Measurements from ENCODE around the gene RAD50.

RAD50 gene

DNA sequence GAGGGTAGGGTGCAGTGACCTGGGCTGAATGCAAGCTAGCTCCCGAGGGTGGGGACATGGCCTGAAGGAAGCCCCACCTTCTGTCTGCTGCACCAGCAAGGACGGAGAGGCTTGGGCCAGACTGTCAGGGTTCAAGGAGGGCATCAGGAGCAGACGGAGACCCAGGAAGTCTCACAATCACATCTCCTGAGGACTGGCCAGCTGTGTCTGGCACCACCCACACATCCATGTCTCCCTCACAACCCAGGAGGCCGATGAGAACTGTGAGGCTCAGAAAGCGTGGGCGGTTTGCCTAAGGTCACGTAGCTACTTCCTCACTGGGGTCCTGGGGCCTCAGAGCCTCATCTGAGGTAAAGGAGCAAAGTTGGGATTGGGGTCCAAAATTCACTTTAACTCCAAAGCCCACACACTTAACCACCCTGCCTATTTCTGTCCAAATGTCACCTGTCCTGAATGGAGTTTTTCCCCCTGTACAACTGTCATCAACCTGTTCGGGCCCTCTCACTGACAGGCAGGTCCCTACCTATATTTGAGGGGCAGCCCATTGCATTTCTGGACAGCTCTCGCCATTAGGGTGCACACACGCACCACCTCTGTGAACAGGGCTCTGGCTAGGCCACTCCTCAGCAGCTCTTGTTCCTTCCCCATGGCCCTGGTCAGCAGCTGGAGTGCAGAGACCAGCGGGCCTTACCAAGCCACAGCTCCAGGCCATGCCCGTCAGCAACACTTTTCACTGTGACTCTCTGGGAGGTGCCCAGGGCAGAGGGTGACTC lies 104.6 kb downstream of the RAD50 start:
- no peak for DNase-seq (ENCODE audit: low read depth in 2 of 2)

DNA sequence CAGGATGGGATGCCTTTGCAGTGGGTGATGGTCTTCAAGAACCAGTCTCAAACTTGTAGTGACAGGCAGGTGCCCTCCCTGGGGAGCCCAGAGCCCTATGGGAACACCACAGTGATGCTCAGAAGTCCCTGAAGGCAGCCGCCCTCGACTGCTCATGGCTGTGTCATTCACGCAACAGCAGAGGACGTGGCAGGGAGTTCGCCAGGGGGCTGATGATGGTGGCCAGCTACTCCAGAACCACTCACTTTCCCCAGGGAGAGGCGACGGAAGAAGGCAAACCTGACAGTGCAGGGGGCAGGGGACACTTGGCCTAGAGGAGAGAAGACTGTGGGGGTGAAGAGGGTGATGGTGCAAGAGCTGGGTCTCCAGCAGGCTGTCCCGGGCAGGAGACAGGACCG lies 105.2 kb downstream of the RAD50 start:
- no peak for DNase-seq (ENCODE audit: low read depth in 2 of 2)

DNA sequence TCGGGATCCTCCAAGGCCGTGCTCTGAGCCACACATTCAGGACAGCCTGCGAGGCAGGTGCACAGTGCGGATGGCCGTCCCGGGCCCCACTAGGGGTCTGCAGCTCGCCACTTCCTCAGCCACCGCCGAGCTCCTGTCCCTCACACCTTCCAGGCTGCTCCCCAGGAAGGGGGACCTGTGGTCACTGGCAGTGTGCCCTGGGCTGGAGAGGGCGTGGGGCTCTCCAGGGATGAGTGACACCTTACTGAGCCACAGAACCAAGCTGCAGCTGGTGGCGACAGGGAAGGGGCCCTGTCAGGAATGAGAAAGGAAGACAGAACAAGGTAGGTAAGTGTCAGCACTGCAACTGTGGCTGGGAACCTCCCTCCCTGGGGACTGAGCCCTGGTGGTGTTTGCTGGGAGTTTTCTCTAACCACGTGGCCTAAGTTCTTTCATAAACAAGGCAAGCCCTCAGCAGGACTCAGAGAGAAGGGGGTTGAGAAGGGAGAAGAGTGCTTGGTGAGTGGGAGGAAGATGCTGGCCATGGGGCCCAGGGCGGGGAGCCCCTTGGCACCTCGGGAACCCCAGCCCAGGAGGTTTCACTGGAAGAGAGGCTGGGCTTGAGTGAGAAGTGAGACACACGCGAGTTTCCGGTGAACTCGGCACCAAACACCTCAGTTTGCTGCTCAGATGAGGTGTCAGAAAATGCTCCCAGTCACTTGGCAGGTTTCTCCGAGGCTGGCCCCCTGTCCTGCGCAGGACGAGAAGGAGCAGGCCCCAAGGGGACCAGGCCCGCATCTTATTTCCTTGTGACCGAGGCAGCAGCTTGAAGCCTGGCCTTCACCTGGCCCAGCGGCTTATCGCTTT lies 106.4 kb downstream of the RAD50 start:
- peak in 1 of 2 experiments; percentile 35 for DNase-seq (ENCODE audit: low read depth in 2 of 2)

DNA sequence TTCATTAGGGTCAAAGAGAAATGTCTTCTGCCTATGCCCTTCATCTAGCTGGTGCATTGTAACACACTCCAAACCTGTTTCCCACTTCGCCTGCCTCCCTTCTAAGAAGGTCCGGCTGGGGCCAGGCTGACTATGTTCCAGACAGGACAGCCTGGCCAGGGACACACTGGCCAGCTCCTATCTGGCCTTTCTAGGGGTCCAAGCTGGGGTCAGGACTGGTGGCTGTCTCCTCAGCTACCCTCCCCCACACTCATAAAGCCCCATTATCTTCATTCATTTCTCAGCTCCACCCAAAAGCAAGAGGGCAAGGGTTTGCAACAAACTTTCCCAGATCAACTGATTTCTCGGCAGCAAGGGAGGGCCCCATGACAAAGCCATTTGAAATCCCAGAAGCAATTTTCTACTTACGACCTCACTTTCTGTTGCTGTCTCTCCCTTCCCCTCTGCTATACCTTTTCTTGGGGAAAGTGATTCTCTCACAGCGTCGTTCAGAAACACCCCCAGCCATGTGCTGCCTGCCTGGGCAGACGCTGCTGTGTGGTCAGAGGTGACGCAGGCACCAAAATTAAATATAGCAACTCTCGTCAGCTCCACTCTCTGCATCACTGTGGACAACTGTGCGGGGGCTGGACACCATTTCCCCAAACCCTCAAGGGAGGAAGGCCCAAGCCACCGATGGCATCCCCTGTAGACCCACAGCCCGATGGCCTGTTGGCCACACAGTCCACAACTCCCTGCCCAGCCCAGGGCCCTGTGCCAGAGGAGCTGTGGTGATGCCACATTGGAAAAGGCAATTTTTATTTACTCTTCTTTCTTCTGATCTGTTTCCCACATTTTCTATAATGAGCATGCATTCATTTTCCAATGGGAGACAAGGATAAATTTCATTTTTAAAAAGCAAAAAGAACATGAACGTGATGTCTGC lies 107.3 kb downstream of the RAD50 start:
- DNase-seq (ENCODE audit: low read depth in 2 of 2): no peak

DNA sequence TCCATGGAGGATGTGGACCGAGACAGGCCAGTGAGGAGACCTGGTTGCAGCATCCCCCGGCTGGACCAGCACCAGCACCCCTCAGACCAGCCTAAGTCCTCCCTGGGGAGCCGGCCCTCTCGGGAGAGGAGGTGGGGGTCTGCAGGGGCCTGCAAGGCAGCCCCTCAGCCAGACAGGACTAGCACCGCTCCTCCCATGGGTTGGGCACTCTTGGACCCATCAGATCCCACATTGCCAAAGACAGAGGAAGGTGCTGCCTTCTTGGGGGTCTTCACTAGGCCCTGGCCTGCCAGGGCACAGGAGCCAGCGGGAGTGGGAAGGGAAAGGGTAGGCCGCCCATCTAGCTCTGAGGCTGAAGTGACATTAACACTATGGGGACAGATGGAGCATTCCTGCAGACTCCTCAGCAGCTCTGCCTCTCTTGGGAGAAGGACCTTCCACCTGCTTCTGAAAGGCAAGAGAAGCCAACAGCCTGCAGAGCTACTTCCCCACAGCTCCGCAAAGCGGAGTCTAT lies 108.0 kb downstream of the RAD50 start:
- no peak for DNase-seq (ENCODE audit: low read depth in 2 of 2)

DNA sequence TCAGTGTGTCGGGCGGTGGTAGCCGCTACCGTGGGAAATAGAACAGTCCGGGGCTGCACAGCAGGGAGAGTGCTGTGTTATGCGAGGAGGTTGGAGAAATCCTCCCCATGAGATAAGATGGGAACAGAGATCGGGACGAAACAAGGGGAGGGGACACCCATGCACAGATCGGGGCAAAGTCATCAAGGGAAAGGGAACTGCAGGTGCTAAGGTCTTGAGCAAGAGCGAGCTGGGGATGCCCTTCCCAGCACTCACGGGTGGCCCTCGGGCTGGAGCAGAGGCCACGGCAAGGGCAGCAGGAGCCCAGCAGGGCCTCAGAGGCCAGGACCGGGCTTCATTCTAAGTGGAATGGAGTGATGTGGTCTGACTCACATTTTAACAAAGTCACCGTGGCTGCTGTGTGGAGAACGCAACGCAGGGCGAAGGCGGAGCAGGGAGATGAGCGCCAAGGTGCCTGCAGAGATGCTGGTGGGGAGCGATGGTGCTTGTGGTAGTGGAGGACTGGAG lies 108.8 kb downstream of the RAD50 start:
- no peak for DNase-seq (ENCODE audit: low read depth in 2 of 2)

DNA sequence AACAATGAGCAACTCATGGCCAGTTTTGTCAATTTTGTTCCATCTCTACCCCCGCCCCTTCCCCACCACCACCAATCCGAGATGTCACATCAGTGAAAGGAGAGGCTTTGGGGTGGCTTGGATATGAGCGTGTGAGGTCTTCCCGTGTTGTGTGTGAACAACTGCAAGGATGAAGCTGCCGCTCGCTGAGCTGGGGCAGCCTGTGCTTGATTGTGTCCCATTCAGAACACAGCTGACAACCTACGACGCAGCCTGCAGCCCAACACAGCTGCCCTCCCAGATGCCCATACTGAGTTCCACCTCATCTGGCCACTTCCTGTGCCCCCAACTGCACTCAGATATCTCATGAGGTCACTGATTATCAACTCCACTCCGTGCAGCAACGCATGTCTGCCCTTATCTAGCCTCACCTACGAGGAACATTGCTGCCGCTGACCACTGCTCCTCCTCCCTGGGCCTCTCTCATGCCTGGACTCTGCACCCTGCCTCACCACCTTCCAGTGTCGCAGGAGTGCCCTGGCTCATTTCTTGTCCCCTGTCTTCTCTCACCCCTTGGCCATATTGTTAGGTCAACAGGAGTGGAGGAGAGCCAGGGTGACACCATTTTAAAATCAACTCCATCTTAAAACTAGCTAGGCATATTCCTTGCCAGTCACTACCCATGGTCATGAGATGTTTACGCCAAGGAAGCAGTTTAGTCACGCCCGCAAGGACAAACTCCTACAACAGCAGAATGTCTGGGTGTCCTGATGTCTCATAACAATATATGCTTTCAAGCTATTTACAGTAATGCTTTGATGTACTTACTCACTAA lies 109.7 kb downstream of the RAD50 start:
- no peak for DNase-seq (ENCODE audit: low read depth in 2 of 2)

DNA sequence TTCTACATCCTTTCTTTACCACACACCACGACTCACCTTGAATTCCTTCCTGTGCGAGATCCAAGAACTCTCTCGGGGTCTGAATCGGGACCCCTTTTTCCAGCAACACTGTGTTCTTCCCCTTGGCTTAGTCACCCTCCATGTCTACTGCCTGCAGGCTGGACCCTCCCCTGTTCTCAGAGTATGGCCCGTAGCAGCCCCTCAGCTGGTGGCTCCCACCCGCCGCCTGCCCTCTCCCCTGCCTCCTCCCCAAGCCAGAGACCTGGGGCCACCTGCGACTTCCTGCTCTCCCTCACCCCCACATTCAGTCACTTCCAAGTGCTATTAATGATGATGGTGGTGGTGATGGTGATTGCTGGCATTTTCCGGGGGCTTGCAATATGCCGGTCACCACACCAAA lies 110.5 kb downstream of the RAD50 start:
- no peak for DNase-seq (ENCODE audit: low read depth in 2 of 2)

DNA sequence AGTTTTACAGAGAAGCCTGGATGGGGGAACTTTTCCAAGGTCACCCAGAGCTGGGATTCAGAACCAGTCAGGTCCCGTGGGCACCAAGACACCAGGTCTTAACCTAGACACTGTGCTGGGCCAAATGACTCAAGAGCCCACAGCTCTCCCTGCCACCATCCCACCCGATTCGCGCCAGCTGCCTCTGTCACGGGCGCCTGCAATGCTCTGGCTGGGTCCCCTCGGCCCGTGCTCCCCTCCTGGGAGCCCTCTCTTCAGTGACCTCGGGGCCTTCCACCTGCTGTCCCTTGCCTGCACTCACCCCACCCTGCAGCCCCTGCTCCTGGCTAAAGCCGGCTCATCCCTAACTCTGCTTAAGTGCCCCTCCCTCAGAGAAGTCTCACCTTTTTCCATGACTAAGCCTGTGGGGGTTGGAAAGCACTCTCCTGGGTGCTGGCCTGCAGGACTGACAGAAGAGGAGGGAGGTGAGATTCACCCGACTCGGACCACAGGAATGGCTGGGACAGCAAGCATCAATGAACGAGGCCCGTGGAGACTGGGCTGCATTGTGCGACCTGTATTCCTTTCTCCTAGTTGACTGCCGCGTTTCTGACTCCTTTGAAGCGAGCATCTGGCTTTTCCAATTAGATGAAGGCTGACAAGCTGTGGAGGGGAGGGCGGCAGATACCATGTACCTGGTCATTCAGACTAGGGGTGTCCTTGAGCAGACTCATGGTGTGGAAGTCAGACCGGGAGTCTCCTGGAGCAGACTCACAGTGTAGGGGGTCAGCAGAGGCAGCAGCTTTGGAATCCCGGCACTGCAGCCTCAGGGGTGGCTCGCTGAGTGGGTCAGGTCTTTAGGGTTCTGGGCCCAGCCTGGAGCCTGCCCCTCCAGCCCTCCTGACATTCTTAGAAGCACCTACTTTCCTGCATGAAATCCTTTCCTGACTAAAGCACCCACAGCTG lies 111.3 kb downstream of the RAD50 start:
- no peak for DNase-seq (ENCODE audit: low read depth in 2 of 2)

DNA sequence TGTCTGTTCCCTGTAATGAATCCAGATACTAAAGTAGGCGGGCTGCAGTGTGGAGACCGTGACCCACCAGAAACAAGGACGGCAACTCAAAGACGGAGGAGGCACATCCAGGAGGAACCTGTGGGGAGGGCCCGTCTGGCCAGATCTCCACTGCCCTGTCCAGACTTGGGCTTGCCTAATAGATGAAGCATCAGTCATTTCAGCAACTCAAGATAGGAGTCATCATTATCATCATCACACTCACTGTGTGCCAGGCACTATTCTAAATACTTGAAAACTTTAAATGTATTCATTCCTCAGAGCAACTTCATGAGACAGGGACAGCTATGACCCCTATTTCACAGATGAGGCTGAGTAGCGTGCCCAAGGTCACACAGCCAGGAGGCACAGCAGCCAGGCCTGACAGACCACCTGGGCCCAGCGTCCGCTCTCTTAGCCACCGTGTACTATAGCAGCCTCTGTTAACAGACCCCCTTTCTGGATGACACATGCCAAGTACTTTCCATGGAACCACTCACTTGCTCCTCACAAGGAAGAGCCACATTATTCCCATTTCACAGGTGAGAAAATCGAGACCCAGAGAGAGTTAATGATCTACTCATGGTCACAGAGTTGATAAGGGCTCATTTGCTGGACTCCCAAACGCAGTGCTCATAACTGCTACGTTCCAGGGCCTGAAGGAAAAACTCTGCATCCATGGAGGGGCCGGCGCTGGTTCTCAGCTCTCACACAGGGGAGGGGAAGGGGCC lies 112.1 kb downstream of the RAD50 start:
- DNase-seq (ENCODE audit: low read depth in 2 of 2): no peak

DNA sequence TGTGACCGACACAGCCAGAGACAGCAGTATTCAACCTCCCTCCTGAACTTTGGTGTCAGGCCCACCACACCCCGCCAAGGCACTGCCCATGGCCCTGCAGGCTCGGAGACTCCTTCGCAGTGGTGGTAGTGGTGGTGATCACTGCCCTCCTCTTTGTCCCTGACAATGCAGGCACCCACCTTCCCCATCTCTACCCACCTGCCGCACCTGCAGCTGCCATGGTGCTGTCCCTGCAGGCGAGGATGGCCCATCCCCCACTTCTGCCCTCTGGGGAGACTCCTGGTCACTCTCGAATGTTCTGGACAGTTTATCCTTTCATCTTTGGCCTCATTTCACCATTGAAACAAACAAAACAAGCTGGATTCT lies 112.7 kb downstream of the RAD50 start:
- DNase-seq (ENCODE audit: low read depth in 2 of 2): no peak

DNA sequence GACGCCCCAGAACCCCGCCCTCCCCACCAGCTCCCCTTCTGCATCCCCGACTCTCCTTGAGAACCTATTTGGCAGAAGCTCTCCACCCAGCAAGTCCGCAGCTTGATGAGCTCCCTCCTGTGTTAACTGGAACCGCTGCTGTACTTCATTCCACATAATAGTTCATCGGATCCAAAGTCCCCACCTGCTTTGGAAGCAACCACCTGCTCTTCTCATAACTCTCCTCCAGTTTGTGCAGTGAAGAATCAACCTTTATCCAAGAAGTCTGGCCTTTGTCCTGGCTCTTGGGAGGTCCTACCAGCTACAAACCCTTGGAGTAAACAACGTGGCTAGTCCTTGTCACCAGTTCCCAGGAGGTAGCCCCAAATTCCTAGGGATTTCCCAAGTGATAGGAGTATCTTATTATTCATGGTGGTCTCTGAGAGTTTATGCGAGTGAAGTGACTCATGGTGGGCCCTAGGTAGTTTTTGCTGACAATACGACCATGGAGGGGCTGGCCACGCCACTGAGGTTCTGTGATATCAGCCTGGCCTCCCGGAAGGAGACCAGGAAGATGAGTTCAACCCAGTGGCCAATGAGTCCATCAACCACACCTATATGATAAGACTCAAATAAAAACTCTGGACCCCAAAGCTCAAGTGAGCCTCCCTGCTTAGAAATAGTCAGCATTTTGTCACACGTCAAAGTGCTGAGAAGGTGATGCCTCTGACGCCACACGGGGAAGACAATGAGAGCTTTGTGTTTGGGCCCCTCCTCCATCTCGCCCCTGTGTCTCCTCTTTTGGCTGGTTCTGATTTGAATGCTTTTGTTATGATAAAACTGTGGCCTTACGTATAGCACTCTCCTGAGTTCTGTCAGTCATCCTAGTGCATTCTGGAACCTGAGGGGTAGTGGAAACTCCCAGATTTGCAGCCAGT lies 113.4 kb downstream of the RAD50 start:
- no peak for DNase-seq (ENCODE audit: low read depth in 2 of 2)

DNA sequence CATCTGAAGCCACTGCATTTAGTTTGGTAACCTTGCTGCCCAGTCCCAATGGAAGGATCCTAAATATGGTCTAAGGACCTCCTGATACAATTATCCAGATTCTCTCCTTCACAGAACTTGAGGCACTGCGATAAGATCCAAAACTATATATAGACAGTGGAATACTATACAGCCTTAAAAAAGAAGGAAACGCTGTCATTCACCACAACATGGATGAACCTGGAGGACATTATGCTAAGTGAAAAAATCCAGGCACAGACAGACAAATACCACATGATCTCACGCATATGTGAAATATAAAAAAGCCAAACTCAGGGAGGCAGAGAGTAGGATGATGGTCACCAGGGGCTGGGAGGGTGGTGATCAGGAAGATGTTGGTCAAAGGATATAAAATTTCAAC lies 114.2 kb downstream of the RAD50 start:
- no peak for DNase-seq (ENCODE audit: low read depth in 2 of 2)

DNA sequence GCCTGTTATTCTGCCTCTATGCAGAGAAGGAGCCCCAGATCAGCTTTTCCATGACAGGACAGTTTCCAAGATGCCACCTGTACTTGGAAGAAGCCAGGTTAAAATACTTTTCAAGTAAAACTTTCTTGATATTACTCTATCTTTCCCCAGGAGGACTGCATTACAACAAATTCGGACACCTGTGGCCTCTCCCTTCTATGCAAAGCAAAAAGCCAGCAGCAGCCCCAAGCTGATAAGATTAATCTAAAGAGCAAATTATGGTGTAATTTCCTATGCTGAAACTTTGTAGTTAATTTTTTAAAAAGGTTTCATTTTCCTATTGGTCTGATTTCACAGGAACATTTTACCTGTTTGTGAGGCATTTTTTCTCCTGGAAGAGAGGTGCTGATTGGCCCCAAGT lies 116.7 kb downstream of the RAD50 start:
- no peak for DNase-seq (ENCODE audit: low read depth in 2 of 2)

DNA sequence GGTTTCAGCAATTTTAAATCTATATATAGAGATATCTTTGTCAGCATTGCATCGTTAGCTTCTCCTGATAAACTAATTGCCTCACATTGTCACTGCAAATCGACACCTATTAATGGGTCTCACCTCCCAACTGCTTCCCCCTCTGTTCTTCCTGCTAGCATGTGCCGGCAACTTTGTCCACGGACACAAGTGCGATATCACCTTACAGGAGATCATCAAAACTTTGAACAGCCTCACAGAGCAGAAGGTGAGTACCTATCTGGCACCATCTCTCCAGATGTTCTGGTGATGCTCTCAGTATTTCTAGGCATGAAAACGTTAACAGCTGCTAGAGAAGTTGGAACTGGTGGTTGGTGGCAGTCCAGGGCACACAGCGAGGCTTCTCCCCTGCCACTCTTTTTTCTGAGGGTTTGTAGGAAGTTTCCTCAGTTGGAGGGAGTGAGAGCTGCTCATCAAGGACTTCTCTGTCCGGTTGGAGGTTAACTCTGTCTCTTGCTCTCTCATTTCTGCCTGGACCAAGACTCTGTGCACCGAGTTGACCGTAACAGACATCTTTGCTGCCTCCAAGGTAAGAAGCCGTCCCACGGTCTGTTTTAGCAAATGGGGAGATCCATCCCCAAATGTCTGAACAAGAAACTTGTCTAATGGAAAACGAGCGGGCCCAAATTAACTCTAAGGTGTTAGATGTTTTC lies 117.3 kb downstream of the RAD50 start, which contains the start of gene IL4:
Gene IL4 (plus strand): TSS at position 51 of the 692 bp plus-strand sequence. CDS start 62 bp downstream, at position 113.
- no peak for DNase-seq (ENCODE audit: low read depth in 2 of 2)

DNA sequence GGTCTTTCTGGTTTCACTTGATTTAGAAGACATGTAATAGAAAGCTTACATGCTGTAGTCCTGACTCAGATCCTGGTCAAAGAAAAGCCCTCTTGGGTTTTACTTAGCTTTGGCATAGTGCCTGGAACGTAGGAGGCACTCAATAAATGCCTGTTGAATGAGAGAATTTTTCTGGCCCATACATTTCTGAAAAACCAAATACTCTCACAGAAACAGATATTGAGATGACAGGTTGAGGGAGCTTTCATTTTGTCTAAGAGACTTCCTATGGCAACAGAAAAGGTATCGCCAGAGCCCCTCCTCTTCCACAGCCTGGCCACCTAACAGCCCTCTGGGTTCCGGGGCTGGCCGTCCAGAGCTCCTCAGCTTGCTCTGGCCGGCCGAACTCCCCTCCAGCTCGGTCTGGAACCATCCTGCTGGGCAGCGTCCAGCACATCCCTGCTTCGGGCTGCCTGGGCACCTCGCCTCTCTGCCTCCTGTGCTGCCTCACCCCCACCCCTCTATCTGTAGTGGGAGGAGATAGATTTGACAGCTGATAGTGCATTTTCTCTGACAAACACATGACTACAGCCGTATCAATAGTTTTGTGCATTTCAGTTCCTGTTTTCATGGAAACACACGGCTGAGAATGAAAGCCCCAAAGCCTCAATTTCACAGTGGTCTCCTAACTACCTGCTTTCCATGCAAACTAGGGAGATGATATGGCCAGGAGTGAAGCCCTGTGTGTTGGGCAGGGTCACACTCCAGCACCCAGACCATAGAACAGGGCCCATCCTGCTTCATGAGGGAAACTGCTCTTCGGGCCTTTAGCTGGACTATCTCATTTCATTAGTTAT lies 118.1 kb downstream of the RAD50 start:
- DNase-seq (ENCODE audit: low read depth in 2 of 2): no peak
